HG02870 (cell line): Measurements from ENCODE around the gene EYS.

Experiments
- ATAC-seq: cut with Tn5 transposase; IDR thresholded peaks from one replicate; pipeline ENCODE4 v1.9.1; 2021; ENCODE audit warnings: mild to moderate bottlenecking, moderate library complexity; ENCODE audit not compliant: unreplicated experiment

Gene EYS

GRCh38 chr6:63724721-63725120 lies 1982.3 kb downstream of the EYS start:
- no peak for ATAC-seq

- no peak for ATAC-seq
These were observed 1985.8 kb downstream of the EYS start for GRCh38 chr6:63721181-63721580.

- peak; percentile 81 for ATAC-seq
These were observed 1990.9 kb downstream of the EYS start for GRCh38 chr6:63716169-63716568.

GRCh38 chr6:63714091-63714490 lies 1992.9 kb downstream of the EYS start:
- ATAC-seq: no peak

GRCh38 chr6:63713332-63713731 lies 1993.7 kb downstream of the EYS start:
- ATAC-seq: no peak

GRCh38 chr6:63709148-63709547 lies 1997.9 kb downstream of the EYS start:
- ATAC-seq: no peak

GRCh38 chr6:63708631-63709030 lies 1998.4 kb downstream of the EYS start:
- ATAC-seq: no peak

GRCh38 chr6:63706630-63707029 lies 2000.4 kb downstream of the EYS start:
- ATAC-seq: no peak

GRCh38 chr6:63705707-63706106 lies 2001.3 kb downstream of the EYS start:
- ATAC-seq: no peak

GRCh38 chr6:63690221-63690620 lies 2016.8 kb downstream of the EYS start:
- no peak for ATAC-seq

GRCh38 chr6:63689421-63689820 lies 2017.6 kb downstream of the EYS start:
- ATAC-seq: no peak

- peak; percentile 88 for ATAC-seq
These were observed 2021.3 kb downstream of the EYS start for GRCh38 chr6:63685446-63686379.

- peak; percentile 29 for ATAC-seq
These were observed 2023.9 kb downstream of the EYS start for GRCh38 chr6:63683071-63683603.

- ATAC-seq: no peak
These were observed 2029.7 kb downstream of the EYS start for GRCh38 chr6:63677282-63677681.

GRCh38 chr6:63676412-63677114 lies 2030.5 kb downstream of the EYS start:
- no peak for ATAC-seq

GRCh38 chr6:63675138-63675537 lies 2031.9 kb downstream of the EYS start:
- ATAC-seq: no peak

GRCh38 chr6:63674635-63675034 lies 2032.4 kb downstream of the EYS start:
- no peak for ATAC-seq

- ATAC-seq: no peak
These were observed 2033.3 kb downstream of the EYS start for GRCh38 chr6:63673692-63674091.

GRCh38 chr6:63672582-63673129 lies 2034.4 kb downstream of the EYS start:
- ATAC-seq: peak; percentile 46

GRCh38 chr6:63671098-63671754 lies 2035.8 kb downstream of the EYS start:
- no peak for ATAC-seq
